K562 (cell line): ENCODE data around the gene RXRB.

Source experiments
- CTCF ChIP-seq, 3 experiments: IDR thresholded peaks in 2 of 3; conservative IDR thresholded peaks in 1 of 3; 2 replicates each; pipeline ENCODE4 v1.5.1; 2011 to 2012; ENCODE audit warnings: low read length in 3 of 3, mild to moderate bottlenecking in 3 of 3, control low read depth in 2 of 3, improper control_type of control experiment in 1 of 3, inconsistent platforms in 1 of 3, low read depth in 1 of 3, mixed read lengths in 1 of 3, moderate library complexity in 1 of 3; ENCODE audit not compliant: insufficient read depth in 2 of 3
- PML ChIP-seq: IDR thresholded peaks from 2 replicates; pipeline ENCODE4 v1.6.1; 2012; ENCODE audit warnings: low read length, inconsistent platforms
- SIX5 ChIP-seq, 2 experiments: IDR thresholded peaks; 2 replicates each; pipeline ENCODE4 v1.6.1; 2011; ENCODE audit warnings: low read length in 2 of 2, borderline replicate concordance in 1 of 2, low read depth in 1 of 2, mild to moderate bottlenecking in 1 of 2, moderate library complexity in 1 of 2; ENCODE audit not compliant: insufficient read depth in 1 of 2
- ZNF253 ChIP-seq: fragments of 250-450 bp; sonication (Bioruptor Pico); conservative IDR thresholded peaks from 2 replicates; pipeline ENCODE4 v1.6.1; 2021; ENCODE audit warnings: mild to moderate bottlenecking

GRCh38 chr6:33166363-33166762 is 34.1 kb downstream of the RXRB start:
- no peak for TF ChIP-seq SIX5 (IDR thresholded peaks at IDR 0.05; ENCODE audit: borderline replicate concordance in 1 of 2, insufficient read depth in 1 of 2, low read depth in 1 of 2, low read length in 2 of 2)
- TF ChIP-seq ZNF253 (CRISPR knock-in tag), result no peak
- no peak for TF ChIP-seq PML
- TF ChIP-seq CTCF (IDR thresholded peaks at IDR 0.05 in 2 of 3, conservative IDR thresholded peaks at IDR 0.05 in 1 of 3; ENCODE audit: insufficient read depth in 2 of 3, low read depth in 1 of 3, low read length in 3 of 3), result no peak
